ENCODE results near the gene SPAG6.

DNA sequence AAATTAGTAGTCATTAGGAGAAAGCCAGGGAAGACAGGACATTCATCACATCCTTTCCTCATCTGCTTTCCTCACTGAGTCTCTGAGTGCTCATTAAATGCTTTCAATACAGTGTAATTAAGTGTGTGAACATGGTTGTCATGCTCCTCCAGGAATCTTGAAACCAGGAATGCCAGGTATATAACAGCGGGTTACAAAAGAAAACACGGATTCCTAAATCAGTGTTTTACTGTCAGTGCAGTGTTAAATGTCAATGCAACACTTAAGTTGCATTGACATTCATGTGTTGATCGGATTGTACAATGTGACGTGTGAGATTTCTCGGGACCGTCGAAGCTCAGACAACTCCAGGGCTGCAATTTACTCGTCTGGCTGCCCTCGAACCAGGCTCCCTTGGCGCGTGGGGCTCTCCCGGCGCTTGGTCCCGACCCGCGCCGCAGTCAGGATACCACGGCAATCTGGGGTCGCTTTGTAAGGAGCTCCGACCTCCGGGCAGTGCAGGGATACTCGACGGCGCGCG, 455 bp upstream of the SPAG6 start:
- TF ChIP-seq POLR2A (IDR thresholded peaks at IDR 0.05; ENCODE audit: extremely low read depth, insufficient read length), result no peak
- TF ChIP-seq, protein P1, sequence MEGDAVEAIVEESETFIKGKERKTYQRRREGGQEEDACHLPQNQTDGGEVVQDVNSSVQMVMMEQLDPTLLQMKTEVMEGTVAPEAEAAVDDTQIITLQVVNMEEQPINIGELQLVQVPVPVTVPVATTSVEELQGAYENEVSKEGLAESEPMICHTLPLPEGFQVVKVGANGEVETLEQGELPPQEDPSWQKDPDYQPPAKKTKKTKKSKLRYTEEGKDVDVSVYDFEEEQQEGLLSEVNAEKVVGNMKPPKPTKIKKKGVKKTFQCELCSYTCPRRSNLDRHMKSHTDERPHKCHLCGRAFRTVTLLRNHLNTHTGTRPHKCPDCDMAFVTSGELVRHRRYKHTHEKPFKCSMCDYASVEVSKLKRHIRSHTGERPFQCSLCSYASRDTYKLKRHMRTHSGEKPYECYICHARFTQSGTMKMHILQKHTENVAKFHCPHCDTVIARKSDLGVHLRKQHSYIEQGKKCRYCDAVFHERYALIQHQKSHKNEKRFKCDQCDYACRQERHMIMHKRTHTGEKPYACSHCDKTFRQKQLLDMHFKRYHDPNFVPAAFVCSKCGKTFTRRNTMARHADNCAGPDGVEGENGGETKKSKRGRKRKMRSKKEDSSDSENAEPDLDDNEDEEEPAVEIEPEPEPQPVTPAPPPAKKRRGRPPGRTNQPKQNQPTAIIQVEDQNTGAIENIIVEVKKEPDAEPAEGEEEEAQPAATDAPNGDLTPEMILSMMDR (IDR thresholded peaks at IDR 0.05; ENCODE audit: low read depth, low read length), result no peak
- no peak for TF ChIP-seq MYC (IDR thresholded peaks at IDR 0.05; ENCODE audit: low read depth, low read length)
- TF ChIP-seq, protein P2, sequence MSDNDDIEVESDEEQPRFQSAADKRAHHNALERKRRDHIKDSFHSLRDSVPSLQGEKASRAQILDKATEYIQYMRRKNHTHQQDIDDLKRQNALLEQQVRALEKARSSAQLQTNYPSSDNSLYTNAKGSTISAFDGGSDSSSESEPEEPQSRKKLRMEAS (IDR thresholded peaks at IDR 0.05; ENCODE audit: low read depth, low read length), result no peak
